ENCODE measurements around the gene MCCC2.
"Not testable (repeated sequence)": the region's sequence is repeated elsewhere in the genome, so short reads cannot be mapped to it uniquely, and the experiment has no call there.

MCCC2 gene

DNA sequence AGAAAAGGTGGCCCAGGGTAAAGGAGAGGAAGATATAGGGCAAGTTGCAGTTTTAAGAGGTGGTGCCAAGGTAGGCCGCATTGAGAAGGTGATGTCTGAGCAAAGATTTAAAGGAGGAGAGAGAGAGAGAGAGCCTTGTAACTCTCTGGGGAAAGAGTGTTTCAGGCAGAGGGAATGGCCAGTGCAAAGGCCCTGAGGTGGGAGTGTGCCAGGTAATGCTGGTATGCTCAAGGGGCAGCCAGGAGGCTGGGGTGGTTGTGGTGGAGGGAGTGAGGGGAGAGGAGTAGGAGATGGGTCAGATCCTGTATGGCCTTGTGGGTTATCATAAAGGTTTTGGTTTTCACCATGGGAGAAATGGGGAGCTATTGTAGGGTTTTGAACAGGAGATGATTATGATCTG, 9.9 kb downstream of the MCCC2 start:
- no peak for DNase-seq

DNA sequence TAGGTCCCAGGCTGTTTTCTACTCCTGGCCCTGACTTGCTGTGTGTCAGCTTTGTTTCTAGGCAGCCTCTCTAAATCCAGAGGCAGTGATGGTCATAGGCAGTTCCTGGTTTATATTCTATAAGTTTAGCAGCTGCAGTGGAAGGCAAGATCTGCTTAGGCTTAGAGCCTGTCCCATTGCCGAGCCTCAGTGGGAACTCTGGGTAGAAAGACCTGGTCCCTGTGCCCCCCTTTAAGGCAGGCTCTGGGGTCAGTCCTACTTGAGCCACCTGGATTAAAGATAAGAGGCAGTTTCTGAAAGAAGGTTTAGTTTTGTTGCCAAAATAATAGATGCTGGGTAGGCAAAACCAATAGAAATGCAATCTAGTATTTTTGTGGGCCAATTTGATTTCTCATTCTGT, 13.6 kb downstream of the MCCC2 start:
- no peak for DNase-seq

- DNase-seq = peak in 6 of 51 donors; percentile 1 to 7 (median 3)
Measured at GRCh38 chr5:71601222-71602026, 14.3 kb downstream of the MCCC2 start.

DNA sequence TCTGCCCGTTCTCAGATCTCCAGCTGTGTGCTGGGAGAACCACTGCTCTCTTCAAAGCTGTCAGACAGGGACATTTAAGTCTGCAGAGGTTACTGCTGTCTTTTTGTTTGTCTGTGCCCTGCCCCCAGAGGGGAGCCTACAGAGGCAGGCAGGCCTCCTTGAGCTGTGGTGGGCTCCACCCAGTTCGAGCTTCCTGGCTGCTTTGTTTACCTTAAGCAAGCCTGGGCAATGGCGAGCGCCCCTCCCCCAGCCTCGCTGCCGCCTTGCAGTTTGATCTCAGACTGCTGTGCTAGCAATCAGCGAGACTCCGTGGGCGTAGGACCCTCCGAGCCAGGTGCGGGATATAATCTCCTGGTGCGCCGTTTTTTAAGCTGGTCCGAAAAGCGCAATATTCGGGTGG, 22.8 kb downstream of the MCCC2 start:
- not testable (repeated sequence) for DNase-seq

DNA sequence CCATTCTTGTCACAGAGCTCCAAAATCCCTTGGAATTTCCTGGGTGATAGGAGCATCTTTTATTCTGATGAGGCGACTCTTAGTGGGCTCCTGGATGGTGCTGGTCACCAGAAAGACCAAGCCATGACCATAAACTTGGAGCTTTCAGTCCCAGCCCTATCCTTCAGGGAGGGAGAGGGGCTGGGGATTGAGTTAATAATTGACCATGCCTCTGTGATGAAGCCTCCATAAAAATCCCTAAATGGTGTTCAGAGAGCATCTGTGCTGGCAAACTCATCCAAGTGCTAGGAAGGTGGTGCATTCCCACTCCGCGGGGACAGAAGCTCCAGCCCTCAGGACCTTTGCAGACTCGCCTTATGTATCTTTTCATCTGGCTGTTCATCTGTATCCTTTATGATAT, 28.7 kb downstream of the MCCC2 start:
- DNase-seq = no peak

GRCh38 chr5:71620630-71621029, 33.5 kb downstream of the MCCC2 start:
- no peak for DNase-seq

- DNase-seq = peak in 1 of 51 donors; percentile 2
Measured at GRCh38 chr5:71621268-71621667, 34.1 kb downstream of the MCCC2 start.

- no peak for DNase-seq
Measured at GRCh38 chr5:71621741-71622140, 34.6 kb downstream of the MCCC2 start.

DNA sequence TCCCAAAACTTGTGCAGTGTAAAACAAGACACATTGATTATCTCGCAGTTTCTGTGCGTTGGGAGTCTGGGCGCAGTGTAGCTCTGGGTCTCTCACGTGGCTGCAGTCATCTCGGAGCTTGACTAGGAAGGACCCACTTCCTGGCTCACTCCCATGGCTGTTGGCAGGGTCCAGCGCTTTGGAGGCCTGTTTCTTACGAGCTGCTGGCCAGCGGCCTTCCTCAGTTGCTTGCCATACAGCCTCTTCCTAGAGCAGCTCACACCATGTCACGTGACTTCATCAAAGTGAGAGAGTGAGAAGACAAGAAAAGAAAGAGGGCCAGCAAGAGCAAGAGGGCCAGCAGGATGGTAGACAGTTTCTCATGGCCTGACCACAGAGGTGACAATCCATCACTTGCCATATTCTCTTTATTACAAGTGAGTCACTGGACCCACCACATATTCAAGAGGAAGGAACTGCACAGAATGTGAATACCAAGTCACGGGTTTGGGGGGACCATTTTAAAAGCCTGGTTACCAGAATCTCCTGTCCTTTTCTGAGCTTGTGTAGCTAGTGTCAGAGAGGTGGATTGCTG, 36.2 kb downstream of the MCCC2 start:
- peak in 11 of 51 donors; percentile 1 to 34 (median 14) for DNase-seq

DNA sequence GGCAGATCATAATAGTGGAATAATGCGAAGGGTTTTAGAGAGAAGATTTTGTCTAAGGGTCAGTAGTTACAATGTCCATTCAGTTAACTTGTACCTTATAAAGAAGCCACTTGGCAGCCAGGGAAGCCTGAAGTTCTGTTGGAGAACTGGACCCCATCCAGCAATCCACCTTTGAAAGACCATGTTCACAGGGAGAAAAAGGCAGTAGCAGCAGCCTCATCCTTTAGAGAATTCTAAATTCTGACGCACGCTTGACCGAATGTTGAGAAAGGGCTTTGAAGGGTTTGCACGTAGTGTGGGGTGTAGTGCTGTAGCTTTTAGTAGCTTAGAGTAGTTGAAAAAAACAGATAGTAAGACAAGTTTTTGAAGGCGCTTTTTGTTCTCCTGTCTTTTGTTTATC, 42.8 kb downstream of the MCCC2 start:
- peak in 6 of 51 donors; percentile 1 to 13 (median 2) for DNase-seq

DNA sequence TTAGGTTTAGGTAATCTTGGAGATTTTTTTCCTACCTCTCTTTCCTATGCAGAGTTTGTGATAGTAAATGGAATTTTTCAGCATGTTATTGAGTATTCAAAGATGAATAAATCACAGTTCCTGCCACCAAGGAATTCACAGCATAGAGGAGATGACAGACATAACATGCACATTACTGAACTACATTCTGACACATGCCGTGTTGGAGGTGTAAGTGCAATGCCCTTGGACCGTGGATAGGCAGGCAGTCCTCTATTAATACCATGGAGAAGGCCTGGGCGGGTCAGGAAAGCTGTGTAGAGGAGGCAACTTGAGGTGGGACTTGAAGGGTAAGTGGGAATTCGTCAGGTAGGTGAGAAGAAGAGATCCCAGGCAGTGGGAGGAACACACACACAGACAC, 43.9 kb downstream of the MCCC2 start:
- no peak for DNase-seq

DNA sequence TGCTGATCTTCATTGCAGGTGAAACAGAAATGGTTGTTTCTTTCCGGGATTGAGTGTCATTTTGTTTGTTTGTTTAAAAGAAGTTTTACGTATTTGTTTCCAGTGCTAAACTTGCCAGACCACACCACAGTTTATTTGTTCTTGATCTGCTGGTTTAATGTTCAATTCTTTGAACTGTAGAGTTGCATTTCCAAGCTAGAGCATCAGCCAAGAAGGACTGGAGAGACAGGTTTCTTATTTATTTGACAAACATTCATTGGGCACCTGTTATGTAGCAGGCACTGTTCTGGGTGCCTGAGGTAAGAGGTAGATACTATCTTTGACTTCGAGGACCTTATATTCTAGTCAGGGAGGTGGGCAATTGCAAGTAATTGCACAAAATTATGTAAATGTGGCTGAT, 45.0 kb downstream of the MCCC2 start:
- DNase-seq = no peak

DNA sequence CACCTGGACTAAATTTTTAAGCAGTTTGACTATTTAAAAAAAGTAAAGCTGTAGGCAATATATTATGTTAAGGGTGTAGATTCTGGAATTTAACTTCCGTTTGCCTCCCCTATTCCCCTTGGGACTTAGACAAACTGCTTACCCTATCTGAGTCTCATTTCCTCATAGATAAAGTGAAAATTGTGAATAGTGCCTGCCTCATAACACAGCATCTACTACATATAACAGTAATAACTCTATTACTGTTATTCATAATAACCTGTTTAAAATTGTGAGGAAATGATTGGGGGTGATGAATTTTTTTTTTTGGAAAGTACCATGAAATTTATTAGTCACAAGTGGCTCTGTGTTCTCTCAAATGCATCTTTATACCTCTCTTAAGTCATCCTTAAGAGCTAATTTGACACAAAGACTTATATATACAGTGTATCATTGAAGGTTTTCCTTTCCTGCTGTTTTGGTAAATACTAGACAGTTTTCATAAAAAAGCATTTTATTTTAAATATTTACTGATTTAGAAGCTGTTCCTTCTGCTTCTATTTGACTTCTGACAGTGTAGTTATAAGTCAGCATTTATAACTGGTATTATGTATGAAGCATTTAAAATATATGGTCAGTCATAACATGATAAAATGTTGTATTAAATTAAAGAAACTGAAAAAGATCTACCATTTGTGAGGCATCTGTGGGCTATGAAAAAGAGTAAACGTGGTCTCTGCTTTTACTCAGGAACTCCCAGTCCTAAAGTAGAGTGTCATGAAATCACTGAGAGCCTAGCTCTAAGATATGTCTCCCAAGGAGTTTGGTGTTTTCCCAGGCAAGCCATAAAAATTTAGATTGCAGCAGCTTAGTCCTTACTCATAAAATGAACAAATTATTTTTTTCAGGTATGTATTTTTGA, 46.4 kb downstream of the MCCC2 start:
- no peak for DNase-seq

- DNase-seq = no peak
Measured at GRCh38 chr5:71637133-71637532, 50.0 kb downstream of the MCCC2 start.

GRCh38 chr5:71640408-71640807, 53.3 kb downstream of the MCCC2 start:
- no peak for DNase-seq

- DNase-seq = no peak
Measured at GRCh38 chr5:71645030-71645429, 57.9 kb downstream of the MCCC2 start.

DNA sequence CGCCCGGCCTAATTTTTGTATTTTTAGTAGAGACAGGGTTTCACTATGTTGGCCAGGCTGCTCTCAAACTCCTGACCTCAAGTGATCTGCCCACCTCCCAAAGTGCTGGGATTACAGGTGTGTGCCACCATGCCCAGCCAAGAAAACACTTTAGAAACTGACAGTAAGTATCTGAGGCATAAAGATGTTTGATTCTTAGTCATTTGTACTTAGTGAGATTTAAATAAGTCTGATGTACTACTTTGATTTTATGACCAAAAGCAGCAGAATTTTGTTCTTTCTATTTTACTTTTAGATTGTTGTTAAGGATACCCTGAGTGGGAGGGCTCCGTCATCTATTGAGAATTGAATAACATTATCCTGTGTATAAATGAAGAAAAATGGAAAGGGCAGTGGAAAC, 63.8 kb downstream of the MCCC2 start:
- DNase-seq = not testable (repeated sequence)

GRCh38 chr5:71651579-71651978, 64.4 kb downstream of the MCCC2 start:
- peak in 1 of 51 donors; percentile 30 for DNase-seq

- DNase-seq = no peak
Measured at GRCh38 chr5:71652349-71652748, 65.2 kb downstream of the MCCC2 start.

- no peak for DNase-seq
Measured at GRCh38 chr5:71652803-71653543, 65.8 kb downstream of the MCCC2 start.

DNA sequence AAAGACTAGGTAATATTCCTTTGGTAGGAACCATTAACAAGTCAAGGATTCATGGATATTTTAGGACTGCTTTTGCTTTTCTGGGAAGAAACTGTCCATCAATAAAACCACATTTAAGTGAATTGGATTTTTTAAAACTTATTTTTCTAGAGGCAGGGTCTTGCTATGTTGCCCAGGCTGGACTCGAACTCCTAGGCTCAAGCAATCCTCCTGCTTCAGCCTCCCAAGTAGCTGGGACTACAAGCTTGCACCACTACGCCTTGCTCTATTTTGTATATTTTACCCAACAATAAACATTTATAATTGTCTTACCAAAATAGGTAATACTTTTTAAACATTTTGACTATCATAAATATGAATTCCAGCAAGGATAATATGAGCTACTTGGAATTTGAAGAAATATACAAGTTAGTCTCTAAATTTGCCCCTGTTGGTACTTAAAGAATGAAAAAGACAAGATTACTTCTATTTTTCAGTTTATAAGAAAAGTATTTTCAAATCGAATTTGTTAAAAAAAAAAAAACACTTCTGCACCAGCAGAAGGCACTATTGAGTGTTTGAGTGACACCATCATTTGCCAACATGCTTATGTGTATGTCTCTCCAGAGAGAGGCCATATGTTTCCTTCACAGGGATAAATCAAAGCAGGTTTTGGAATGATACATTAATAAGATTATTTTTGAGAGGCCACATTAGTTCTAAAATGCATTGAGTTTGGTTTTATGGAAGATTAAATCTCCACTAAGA, 71.9 kb downstream of the MCCC2 start:
- no peak for DNase-seq
